Measurements from ENCODE around the gene PHLPP1.
A peak's percentile ranks its signal among the peaks of the same experiment; 100 is the strongest.

- TF ChIP-seq CTCF (IDR thresholded peaks at IDR 0.05; ENCODE audit: insufficient read depth, low read length, poor library complexity, severe bottlenecking) (peak; percentile 20), EZH2phosphoT487 (conservative IDR thresholded peaks at IDR 0.05; ENCODE audit: low read length) (no peak)
Measured at GRCh38 chr18:62802523-62802922, 87.2 kb downstream of the PHLPP1 start.
